A549 treated with RU486 at 1 μM for 4 hours (cell line): ENCODE data around the gene MOXD1. TPM values are rescaled to one million over a fixed set of nuclear protein-coding genes. Genes with fewer than 3 reads are reported as not detected.

Source experiments
- total RNA-seq: library from RNA; stranded (reverse); fragments of 200-300 nt; extraction: Qiagen RNA extraction; gene quantifications from 5 replicates; pipeline ENCODE4 v1.2.3, GENCODE V29; 2022; ENCODE audit warnings: low read depth

The MOXD1 gene
- total RNA-seq: 1.5 to 2.6 TPM (median 1.8 TPM) in 5 replicates

DNA sequence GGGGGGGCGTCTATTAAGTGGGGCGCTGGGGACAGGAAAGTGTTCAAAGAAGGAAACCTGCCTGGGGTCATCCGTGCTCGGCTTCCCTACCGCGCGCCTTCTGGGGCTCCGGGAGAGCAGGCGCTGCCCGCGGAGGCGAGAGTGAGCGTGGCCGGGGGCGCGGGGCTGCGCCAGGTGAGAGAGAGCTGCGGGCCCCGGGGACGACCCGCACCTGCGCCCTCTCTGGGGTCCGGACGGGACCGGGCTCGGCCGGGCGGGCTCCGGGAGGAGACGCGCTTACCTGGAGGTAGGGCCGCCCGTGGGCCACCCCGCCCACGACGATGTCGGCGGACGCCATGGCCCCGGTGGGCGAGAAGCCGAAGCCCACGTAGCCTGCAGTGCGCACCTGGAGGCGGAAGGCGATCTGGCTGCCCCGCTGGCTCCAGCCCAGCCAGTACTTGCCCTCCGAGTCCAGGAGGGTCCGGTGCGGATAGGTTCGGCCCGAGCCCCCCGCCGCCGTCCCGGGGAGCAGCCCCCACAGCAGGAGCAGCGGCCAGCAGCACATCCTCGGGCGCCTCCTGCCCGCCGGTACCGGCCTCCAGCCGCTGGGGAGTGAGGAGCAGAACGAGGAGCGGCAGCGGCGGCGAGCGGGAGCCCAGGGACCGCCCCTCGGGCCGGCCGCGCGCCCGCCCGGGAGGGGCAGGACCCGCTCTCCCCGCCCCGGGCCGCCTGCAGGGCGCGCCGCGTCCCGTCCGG is at the start of gene MOXD1:
Gene MOXD1 (minus strand): TSS at position 593 of the 735 bp plus-strand sequence. CDS start 49 bp downstream, at position 544.

Other genes starting within 250 kb of the MOXD1 start
- gene STX7, start 111.6 kb upstream of the MOXD1 start, total RNA-seq: 20.7 to 26.0 TPM (median 22.4 TPM) in 5 replicates
- not detected in 5 replicates for gene TAAR9, start 136.8 kb upstream of the MOXD1 start, total RNA-seq
- not detected in 5 replicates for gene TAAR8, start 151.2 kb upstream of the MOXD1 start, total RNA-seq
- gene TAAR6, start 168.8 kb upstream of the MOXD1 start, total RNA-seq: not detected in 5 replicates
- gene TAAR5, start 188.3 kb upstream of the MOXD1 start, total RNA-seq: not detected in 5 replicates
- gene TAAR2, start 222.8 kb upstream of the MOXD1 start, total RNA-seq: not detected in 5 replicates